Ammon's horn (tissue), 1 donor: ENCODE measurements around the gene CWC15.
"Not testable (repeated sequence)": the region's sequence is repeated elsewhere in the genome, so short reads cannot be mapped to it uniquely, and the experiment has no call there.

Experiments
- DNase-seq: peaks from one replicate; pipeline ENCODE4 v3.0.0-alpha.2; 2016; ENCODE audit warnings: low spot score

Gene CWC15

GRCh38 chr11:94913718-94914394, 59.5 kb downstream of the CWC15 start:
- DNase-seq, result not testable (repeated sequence)

GRCh38 chr11:94912806-94913205, 60.5 kb downstream of the CWC15 start:
- DNase-seq, result no peak
